K562 (cell line): ENCODE results near the gene ELP5. TPM values are rescaled to one million over a fixed set of nuclear protein-coding genes. Genes with fewer than 3 reads are reported as not detected.
A peak's percentile ranks its signal among the peaks of the same experiment; 100 is the strongest.

Source experiments
- ERF ChIP-seq: fragments of 450-650 bp; formaldehyde crosslinking; IDR thresholded peaks from 2 replicates; pipeline ENCODE4 v1.4.0; 2020; ENCODE audit warnings: mild to moderate bottlenecking, mixed read lengths
- ETS2 ChIP-seq: IDR thresholded peaks from 2 replicates; pipeline ENCODE4 v1.6.1; 2016; ENCODE audit warnings: borderline replicate concordance, missing genetic modification characterization, mild to moderate bottlenecking, moderate library complexity, missing compliant biosample characterization; ENCODE audit not compliant: poor library complexity, severe bottlenecking
- EWSR1 ChIP-seq: fragments of 450-650 bp; IDR thresholded peaks from 2 replicates; pipeline ENCODE4 v1.6.1; 2018; ENCODE audit warnings: borderline replicate concordance, mild to moderate bottlenecking, low read depth, moderate library complexity; ENCODE audit not compliant: partially characterized antibody
- GTF2F1 ChIP-seq: IDR thresholded peaks from 2 replicates; pipeline ENCODE4 v1.6.1; 2011; ENCODE audit warnings: low read depth, low read length, improper control_type of control experiment
- HDAC8 ChIP-seq: fragments of 450-650 bp; IDR thresholded peaks from 2 replicates; pipeline ENCODE4 v1.6.1; 2016; ENCODE audit warnings: mild to moderate bottlenecking, missing genetic modification characterization, moderate library complexity, missing compliant biosample characterization
- HLTF ChIP-seq: fragments of 450-650 bp; IDR thresholded peaks from 2 replicates; pipeline ENCODE4 v1.6.1; 2016
- JUNB ChIP-seq: fragments of 450-650 bp; formaldehyde crosslinking; conservative IDR thresholded peaks from 2 replicates; pipeline ENCODE4 v1.4.0; 2020; ENCODE audit warnings: mild to moderate bottlenecking
- LEF1 ChIP-seq: fragments of 450-650 bp; IDR thresholded peaks from 2 replicates; pipeline ENCODE4 v1.6.1; 2016; ENCODE audit warnings: mild to moderate bottlenecking
- MAFF ChIP-seq: IDR thresholded peaks from 2 replicates; pipeline ENCODE4 v1.6.1; 2012; ENCODE audit warnings: low read length, improper control_type of control experiment
- MYC ChIP-seq, 2 experiments: fragments of 250-450 bp in 1 of 2; sonication (Bioruptor Pico) in 1 of 2; IDR thresholded peaks; 2 replicates each; pipeline versions ENCODE4 v1.5.1 to v1.6.1; 2012 to 2021; ENCODE audit warnings: low read depth in 2 of 2, borderline replicate concordance in 1 of 2, improper control_type of control experiment in 1 of 2, low read length in 1 of 2, mild to moderate bottlenecking in 1 of 2, moderate library complexity in 1 of 2
- NFE2 ChIP-seq: IDR thresholded peaks from 2 replicates; pipeline ENCODE4 v1.6.1; 2014; ENCODE audit warnings: antibody characterized with exemption, low read depth
- NR2C2 ChIP-seq, 2 experiments: fragments of 200-800 bp in 1 of 2; sonication (Bioruptor generic) in 1 of 2; sonication (generic) in 1 of 2; formaldehyde crosslinking in 1 of 2; IDR thresholded peaks; 2 replicates each; pipeline versions ENCODE4 v1.6.1 to v1.8.0; 2016 to 2022; ENCODE audit warnings: mild to moderate bottlenecking in 1 of 2, missing compliant biosample characterization in 1 of 2, missing genetic modification characterization in 1 of 2, missing genetic modification reagents in 1 of 2
- PBX2 ChIP-seq, 2 experiments: IDR thresholded peaks in 1 of 2; conservative IDR thresholded peaks in 1 of 2; 2 replicates each; pipeline ENCODE4 v1.6.1; 2016; ENCODE audit warnings: low read depth in 2 of 2, mild to moderate bottlenecking in 1 of 2, missing compliant biosample characterization in 1 of 2, missing genetic modification characterization in 1 of 2, moderate library complexity in 1 of 2
- POLR2H ChIP-seq: IDR thresholded peaks from 2 replicates; pipeline ENCODE4 v1.6.1; 2016; ENCODE audit warnings: missing genetic modification characterization, low read depth, mild to moderate bottlenecking, control low read depth, missing compliant biosample characterization, moderate library complexity
- RBFOX2 ChIP-seq: fragments of 200-400 bp; formaldehyde crosslinking; IDR thresholded peaks from 2 replicates; pipeline ENCODE4 v1.6.1; 2017; ENCODE audit warnings: low read depth, mild to moderate bottlenecking, low read length, moderate library complexity
- RFX5 ChIP-seq: IDR thresholded peaks from 2 replicates; pipeline ENCODE4 v1.6.1; 2011; ENCODE audit warnings: low read depth, mild to moderate bottlenecking, improper control_type of control experiment, low read length
- SMARCA5 ChIP-seq: fragments of 450-650 bp; IDR thresholded peaks from 2 replicates; pipeline ENCODE4 v1.6.1; 2016
- STAT5A ChIP-seq: IDR thresholded peaks from 2 replicates; pipeline ENCODE4 v1.6.1; 2012; ENCODE audit warnings: low read length, inconsistent platforms, borderline replicate concordance
- TCFL5 ChIP-seq: fragments of 250-450 bp; sonication (Bioruptor Pico); conservative IDR thresholded peaks from 2 replicates; pipeline ENCODE4 v1.6.1; 2021; ENCODE audit warnings: mild to moderate bottlenecking, moderate library complexity, matching md5 sums
- U2AF2 ChIP-seq: fragments of 200-400 bp; formaldehyde crosslinking; optimal IDR thresholded peaks from 2 replicates; pipeline ENCODE3; 2017; ENCODE audit warnings: low read depth, mild to moderate bottlenecking, low read length
- ZNF584 ChIP-seq: fragments of 200-800 bp; sonication (Bioruptor generic); IDR thresholded peaks from 2 replicates; pipeline ENCODE4 v1.6.1; 2016; ENCODE audit warnings: low read depth, mild to moderate bottlenecking, missing genetic modification characterization, missing compliant biosample characterization
- ZNF740 ChIP-seq, 3 experiments: fragments of 200-800 bp in 1 of 3; sonication (Bioruptor generic) in 1 of 3; sonication (generic) in 1 of 3; formaldehyde crosslinking in 1 of 3; IDR thresholded peaks; 2 replicates each; pipeline versions ENCODE4 v1.6.1 to v1.8.0; 2016 to 2022; ENCODE audit warnings: mild to moderate bottlenecking in 2 of 3, missing compliant biosample characterization in 2 of 3, missing genetic modification characterization in 2 of 3, missing genetic modification reagents in 1 of 3
- polyA plus RNA-seq, 8 experiments: library from polyadenylated mRNA; depleted of rRNA in 4 of 8; stranded (reverse) in 5 of 8; unstranded in 3 of 8; fragments of >200 nt; fragmentation: Nextera tagmentation in 2 of 8; fragmentation: Illumina TruSeq in 1 of 8; extraction: Ambion mirVana in 2 of 8; extraction: Trizol in 1 of 8; gene quantifications; 2 replicates each; pipeline versions ENCODE4 v1.2.1 to v1.2.3, GENCODE V29; 2011 to 2014; ENCODE audit warnings: inconsistent platforms in 1 of 8, missing spikeins in 1 of 8
- total RNA-seq, 7 experiments: library from RNA; depleted of rRNA in 6 of 7; stranded (reverse); fragments of >200 nt in 6 of 7; fragmentation: Illumina TruSeq in 2 of 7; extraction: Trizol in 2 of 7; gene quantifications; 2 replicates each; pipeline versions ENCODE4 v1.2.1 to v1.2.3, GENCODE V29; 2011 to 2021; ENCODE audit warnings: low replicate concordance in 1 of 7

ELP5 gene
- total and polyA plus RNA-seq, 9 of the 15 experiments (the other 6 are each of a cell fraction or from before 2014, with no cell fraction given) = 25.7 to 77.9 (median 52.9) TPM

DNA sequence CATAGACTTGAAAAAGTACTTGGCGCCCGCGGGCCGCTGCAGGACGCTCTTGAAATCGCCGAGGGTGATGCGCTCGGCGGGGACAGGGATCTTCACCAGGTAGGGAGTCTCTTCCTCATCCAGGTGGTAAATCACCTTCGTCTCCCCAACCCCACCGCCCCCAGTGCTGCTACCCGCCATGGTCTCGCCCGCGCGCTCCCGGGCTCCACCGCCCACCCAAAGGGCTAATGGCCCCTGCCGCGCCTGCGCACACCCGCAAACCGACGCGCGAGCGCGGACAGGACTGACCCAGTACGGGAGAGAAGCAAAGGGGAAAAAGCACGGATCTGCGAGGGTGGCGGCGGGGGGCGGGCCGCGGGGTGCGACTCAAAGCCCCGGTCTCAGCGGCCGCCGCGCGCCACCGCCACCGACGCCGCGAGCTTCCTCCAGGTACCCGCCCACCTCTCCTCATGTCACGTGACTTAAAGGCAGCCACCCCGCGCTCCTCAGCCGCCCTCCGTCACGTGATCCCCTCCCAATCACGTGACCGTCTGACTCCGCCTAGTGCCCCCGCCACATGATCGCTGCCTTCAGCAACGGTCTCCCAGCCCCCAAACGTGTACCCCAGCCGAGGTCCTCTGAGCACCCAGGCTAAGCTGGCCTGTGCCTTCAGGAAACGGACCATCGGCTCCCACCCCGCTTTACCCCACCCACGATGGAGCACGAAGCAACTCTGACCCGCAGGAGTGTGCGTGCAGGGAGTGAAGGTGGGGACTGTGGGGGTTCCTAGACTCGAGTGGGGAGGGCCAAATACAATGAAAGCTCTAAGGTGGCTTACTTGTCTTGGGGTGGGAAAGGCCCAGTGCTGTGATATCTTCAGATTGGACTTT is 17.7 kb upstream of the ELP5 start, which contains the start of gene DVL2 (continued):
- TF ChIP-seq NFE2 (no peak), JUNB (CRISPR knock-in tag) (0 out of 2 replicates have a peak, but pooled peaks have one; percentile 12), RBFOX2 (peak; percentile 84), U2AF2 (no peak), MAFF (no peak), STAT5A (no peak), ERF (CRISPR knock-in tag) (peak; percentile 96), HLTF (0 out of 2 replicates have a peak, but pooled peaks have one; percentile 27), POLR2H (tag) (peak; percentile 71), HDAC8 (tag) (no peak), ZNF740 (CRISPR knock-in tag; IDR thresholded peaks at IDR 0.05) (no peak), ZNF740 (tag; IDR thresholded peaks at IDR 0.05) (0 out of 4 replicates have a peak, but pooled peaks of 1 of the 2 experiments have one; percentile 36), ZNF584 (CRISPR knock-in tag) (0 out of 2 replicates have a peak, but pooled peaks have one; percentile 30), LEF1 (peak; percentile 77), ETS2 (tag) (no peak), MYC (IDR thresholded peaks at IDR 0.05; ENCODE audit: low read depth, low read length) (peak; percentile 71), MYC (CRISPR knock-in tag; IDR thresholded peaks at IDR 0.05; ENCODE audit: borderline replicate concordance, low read depth) (peak; percentile 56; the same call in 1 of the 2 replicates), GTF2F1 (no peak), TCFL5 (CRISPR knock-in tag) (no peak), EWSR1 (no peak), NR2C2 (CRISPR knock-in tag; IDR thresholded peaks at IDR 0.05) (no peak), NR2C2 (tag; IDR thresholded peaks at IDR 0.05) (peak; percentile 76), RFX5 (no peak), SMARCA5 (no peak), PBX2 (CRISPR knock-in tag; IDR thresholded peaks at IDR 0.05; ENCODE audit: low read depth) (no peak), PBX2 (tag; conservative IDR thresholded peaks at IDR 0.05; ENCODE audit: low read depth) (no peak)
